GM21619 (cell line): ENCODE data around the gene GNA15.

Experiments used
- ATAC-seq: cut with Tn5 transposase; IDR thresholded peaks from one replicate; pipeline ENCODE4 v1.9.1; 2021; ENCODE audit not compliant: unreplicated experiment

GNA15 gene

DNA sequence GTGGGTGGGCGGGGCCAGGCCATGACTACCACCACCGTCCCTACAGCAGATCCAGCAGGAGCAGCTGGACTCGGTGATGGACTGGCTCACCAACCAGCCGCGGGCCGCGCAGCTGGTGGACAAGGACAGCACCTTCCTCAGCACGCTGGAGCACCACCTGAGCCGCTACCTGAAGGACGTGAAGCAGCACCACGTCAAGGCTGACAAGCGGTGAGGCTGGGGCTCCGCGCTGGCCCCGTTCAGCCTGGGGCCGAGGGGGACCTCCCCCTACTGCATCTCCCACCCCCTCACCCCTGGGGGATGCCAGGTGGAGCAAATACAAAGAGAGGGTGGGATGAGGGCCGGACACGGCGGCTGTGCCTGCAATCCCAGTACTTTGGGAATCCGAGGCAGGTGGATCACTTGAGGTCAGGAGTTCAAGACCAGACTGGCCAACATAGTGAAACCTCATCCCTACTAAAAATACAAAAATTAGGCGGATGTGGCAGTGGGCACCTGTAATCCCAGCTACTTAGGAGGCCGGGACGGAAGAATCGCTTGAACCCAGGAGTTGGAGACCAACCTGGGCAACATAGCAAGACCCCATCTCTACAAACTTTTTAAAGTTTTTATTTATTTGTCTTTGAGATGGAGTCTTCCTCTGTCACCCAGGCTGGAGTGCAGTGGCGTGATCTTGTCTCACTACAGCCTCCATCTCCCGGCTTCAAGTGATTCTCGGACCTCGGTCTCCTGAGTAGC lies 70.6 kb downstream of the GNA15 start:
- no peak for ATAC-seq

DNA sequence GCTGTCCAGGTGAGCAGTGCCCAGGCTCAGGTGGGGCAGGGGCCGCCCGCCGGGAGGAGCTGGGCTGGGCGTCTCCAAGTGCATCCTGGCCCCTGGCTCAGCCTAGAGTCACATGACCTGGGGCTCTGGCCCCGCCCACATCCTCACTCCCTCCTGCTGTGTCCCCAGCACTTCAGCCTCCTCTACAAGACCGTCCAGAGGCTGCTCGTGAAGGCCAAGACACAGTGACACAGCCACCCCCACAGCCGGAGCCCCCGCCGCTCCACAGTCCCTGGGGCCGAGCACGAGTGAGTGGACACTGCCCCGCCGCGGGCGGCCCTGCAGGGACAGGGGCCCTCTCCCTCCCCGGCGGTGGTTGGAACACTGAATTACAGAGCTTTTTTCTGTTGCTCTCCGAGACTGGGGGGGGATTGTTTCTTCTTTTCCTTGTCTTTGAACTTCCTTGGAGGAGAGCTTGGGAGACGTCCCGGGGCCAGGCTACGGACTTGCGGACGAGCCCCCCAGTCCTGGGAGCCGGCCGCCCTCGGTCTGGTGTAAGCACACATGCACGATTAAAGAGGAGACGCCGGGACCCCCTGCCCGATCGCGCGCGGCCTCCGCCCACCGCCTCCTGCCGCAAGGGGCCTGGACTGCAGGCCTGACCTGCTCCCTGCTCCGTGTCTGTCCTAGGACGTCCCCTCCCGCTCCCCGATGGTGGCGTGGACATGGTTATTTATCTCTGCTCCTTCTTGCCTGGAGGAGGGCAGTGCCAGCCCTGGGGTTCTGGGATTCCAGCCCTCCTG lies 71.8 kb downstream of the GNA15 start:
- ATAC-seq: no peak

DNA sequence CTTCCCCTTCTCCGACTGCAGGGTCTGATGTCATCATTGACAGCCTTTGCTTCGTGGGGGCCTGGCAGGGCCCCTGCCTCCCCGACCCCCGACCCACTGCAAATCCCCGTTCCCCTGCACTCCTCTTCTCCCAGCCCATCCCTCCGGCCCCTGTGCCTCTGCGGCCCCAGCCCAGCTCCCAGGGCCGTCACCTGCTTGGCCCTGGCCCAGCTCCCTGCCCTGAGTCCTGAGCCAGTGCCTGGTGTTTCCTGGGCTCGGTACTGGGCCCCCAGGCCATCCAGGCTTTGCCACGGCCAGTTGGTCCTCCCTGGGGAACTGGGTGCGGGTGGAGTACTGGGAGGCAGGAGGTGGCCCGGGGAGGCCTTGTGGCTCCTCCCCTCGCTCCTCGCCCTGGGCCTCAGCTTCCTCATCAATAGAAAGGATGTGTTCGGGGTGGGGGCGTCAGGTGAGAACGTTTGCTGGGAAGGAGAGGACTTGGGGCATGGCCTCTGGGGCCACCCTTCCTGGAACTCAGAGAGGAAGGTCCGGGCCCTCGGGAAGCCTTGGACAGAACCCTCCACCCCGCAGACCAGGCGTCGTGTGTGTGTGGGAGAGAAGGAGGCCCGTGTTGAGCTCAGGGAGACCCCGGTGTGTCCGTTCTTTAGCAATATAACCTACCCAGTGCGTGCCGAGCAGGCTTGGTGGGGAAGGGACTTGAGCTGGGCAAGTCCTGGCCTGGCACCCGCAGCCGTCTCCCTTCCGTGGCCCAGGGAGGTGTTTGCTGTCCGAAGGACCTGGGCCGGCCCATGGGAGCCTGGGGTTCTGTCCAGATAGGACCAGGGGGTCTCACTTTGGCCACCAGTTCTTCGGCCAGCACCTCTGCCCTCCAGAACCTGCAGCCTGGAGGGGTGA lies 72.7 kb downstream of the GNA15 start:
- no peak for ATAC-seq

DNA sequence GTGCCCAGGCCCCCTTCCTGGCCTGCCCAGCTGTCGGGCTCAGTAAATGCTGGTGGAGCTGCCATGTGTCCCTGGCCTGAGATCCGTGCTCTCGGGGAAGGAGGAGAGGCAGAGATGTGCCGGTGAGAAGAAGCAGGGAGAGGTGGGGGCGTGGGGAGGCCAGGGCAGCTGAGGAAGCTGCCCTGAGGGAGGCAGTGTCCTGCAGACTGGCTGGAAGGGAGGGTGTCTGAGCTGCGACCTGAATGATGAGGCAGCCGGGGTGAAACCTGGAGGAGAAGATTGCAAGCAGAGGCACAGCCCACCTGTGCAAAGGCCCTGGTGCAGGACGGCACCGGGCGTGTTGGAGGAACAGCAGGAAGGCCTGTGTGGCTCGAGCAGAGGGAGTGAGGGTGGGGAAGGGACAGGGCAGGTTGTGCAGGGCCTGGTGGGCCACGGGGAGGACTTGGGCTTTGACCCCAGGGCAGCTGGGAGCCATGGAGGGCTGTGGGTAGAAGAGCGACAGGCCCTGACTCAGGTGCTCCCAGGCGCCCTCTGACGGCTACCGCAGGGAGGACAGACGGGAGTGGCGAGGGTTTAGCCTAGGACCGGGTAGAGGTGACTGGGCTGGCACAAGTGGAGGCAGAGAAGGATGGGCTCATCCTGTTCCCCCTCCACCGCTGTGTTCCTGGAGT lies 74.6 kb downstream of the GNA15 start:
- ATAC-seq: no peak

DNA sequence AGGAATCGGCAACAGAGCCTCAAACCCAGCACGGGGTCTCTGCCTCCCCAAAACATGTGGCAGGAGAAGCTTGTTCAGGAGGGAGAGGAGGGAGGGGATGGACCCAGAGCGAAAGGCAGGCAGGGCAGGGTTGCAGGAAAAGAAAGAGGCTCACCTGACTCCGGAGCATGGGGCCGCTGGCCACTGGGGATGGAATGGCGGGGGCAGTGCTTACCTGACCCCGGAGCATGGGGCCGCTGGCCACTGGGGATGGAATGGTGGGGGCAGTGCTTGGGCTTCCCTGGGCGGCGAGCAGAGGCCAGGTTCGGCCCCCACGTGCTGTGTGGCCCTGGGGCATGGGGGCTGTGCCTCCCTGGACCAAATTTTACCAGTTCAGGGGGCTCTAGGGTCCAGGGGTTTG lies 75.4 kb downstream of the GNA15 start:
- ATAC-seq: no peak

DNA sequence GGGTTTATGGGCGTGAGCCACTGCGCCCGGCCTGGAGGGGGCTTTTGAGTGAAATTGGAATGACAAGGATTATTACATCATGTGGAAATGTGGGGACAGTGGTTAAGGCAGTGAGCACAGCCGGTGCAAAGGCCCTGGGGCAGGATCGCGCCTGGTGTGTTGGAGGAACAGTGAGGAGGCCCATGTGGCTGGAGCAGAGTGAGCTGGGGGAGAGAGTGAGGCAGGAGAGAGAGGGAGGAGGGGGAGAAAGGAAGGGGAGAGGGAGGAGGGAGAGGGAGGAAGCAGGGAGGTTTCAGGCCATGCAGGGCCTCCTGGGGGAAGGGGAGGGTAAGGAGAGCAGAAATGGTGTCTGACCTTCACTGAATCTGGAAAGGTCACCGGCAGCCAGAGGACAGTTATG lies 77.3 kb downstream of the GNA15 start:
- no peak for ATAC-seq
